ENCODE results near the gene TIMELESS. TPM values are rescaled to one million over a fixed set of nuclear protein-coding genes. Genes with fewer than 3 reads are reported as not detected.

TIMELESS gene
- total RNA-seq, 1 donor from 2014 or later = 27.9 TPM

DNA sequence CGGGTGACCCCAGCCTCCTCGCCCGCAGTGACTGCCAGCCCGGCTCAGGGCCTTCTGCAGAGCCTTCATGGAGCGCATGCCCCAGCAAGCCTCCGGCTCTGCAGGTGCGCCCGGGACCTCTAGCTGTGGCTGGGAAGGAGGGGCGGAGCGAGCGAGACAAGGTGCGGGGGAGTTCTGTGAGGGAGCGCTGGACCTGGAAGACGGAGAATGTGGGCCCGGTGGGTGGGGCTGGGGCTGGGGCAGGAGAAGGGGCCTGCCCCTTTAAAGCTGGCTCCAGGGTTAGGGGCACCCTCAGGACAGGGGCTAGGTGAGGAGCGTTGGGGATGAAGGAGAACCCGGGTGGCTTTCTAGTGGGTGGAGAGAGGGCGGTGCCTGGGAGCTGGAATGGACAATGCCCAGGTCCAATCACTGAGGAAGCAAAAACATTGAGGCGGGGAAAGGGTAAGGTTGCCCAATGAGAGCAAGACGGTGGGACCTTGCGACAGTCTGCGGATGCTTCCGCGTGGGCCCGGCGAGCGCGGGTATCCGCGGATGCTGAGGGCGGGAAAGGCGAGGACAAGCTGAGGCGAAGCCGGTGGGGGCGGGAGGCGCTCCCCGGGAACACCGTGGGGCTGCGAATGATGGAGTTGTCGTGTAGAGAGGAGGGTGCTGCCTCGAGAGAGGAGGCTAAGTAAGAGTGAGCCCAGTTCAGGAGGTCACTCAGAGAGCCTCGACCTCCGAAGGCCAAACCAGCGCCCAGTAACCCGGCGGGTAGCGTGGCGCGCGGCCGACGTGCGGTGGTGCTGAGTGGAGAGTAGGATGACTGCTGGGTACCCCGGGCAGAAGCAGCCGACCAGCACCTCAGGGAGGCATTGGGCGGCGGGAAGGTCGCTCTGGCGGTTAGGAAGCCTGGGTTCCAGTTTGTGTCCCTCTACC, 39.1 kb upstream of the TIMELESS start, which contains the start of gene GLS2:
Gene GLS2, minus strand, starts transcription at position 121 of the 915 bp plus-strand sequence. Its CDS starts 43 bp downstream, at position 78.
- H3K27ac Mint-ChIP-seq = peak within 1 kb of the TSS; percentile 1
- H3K27me3 Mint-ChIP-seq (ENCODE audit: low read depth) = peaks cover 67% of the 10 kb centered on the region
- H3K9me3 Mint-ChIP-seq = peaks cover 4% of the 10 kb centered on the region
- TF ChIP-seq, protein P1, sequence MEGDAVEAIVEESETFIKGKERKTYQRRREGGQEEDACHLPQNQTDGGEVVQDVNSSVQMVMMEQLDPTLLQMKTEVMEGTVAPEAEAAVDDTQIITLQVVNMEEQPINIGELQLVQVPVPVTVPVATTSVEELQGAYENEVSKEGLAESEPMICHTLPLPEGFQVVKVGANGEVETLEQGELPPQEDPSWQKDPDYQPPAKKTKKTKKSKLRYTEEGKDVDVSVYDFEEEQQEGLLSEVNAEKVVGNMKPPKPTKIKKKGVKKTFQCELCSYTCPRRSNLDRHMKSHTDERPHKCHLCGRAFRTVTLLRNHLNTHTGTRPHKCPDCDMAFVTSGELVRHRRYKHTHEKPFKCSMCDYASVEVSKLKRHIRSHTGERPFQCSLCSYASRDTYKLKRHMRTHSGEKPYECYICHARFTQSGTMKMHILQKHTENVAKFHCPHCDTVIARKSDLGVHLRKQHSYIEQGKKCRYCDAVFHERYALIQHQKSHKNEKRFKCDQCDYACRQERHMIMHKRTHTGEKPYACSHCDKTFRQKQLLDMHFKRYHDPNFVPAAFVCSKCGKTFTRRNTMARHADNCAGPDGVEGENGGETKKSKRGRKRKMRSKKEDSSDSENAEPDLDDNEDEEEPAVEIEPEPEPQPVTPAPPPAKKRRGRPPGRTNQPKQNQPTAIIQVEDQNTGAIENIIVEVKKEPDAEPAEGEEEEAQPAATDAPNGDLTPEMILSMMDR (IDR thresholded peaks at IDR 0.05; ENCODE audit: unreplicated experiment) = no peak
- peak within 1 kb of the TSS; percentile 68 for H3K4me3 Mint-ChIP-seq
- DNase-seq (ENCODE audit: low spot score in 2 of 2, unreplicated experiment in 2 of 2) = peak; percentile 50 to 77
- peaks cover 2% of the 10 kb centered on the region for H3K36me3 Mint-ChIP-seq
- H3K4me1 Mint-ChIP-seq = peaks cover 11% of the 10 kb centered on the region

DNA sequence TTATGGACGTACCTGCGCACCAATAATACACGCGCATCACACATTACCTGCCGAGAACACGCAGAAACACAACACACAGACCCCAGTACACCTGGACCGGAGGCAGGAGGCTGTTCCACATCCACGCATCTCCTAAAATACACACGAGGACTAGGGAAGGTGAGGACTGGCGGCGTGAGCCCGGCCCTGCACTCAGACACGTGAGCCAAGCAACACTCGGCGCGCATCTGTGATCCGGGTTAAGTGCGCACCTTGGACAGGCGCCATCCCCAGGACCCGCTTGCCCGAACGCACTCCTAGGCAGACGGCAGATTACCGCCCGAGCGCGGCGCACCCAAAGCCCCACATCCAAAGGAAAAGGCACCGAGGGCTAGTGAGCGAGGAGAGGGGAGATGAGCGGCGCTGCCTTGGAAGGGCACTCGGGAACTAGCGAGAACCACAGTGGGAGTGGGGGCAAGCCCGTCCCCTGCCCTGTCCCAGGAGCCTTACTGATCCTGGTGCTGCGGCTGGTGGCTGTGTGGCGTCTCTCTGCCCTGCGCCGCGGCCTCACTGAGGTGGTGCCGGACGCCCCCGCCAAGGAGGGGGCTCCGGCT, 38.3 kb upstream of the TIMELESS start:
- peaks cover 11% of the 10 kb centered on the region for H3K4me1 Mint-ChIP-seq
- H3K9me3 Mint-ChIP-seq = peaks cover 4% of the 10 kb centered on the region
- H3K27me3 Mint-ChIP-seq (ENCODE audit: low read depth) = peaks cover 64% of the 10 kb centered on the region
- no peak overlapping the region for H3K27ac Mint-ChIP-seq
- DNase-seq (ENCODE audit: low spot score in 2 of 2, unreplicated experiment in 2 of 2) = peak in 1 of 2 experiments; percentile 59
- H3K36me3 Mint-ChIP-seq = peaks cover 2% of the 10 kb centered on the region
- TF ChIP-seq, protein P1 (IDR thresholded peaks at IDR 0.05; ENCODE audit: unreplicated experiment) = no peak
- H3K4me3 Mint-ChIP-seq = peak overlapping the region; percentile 68

DNA sequence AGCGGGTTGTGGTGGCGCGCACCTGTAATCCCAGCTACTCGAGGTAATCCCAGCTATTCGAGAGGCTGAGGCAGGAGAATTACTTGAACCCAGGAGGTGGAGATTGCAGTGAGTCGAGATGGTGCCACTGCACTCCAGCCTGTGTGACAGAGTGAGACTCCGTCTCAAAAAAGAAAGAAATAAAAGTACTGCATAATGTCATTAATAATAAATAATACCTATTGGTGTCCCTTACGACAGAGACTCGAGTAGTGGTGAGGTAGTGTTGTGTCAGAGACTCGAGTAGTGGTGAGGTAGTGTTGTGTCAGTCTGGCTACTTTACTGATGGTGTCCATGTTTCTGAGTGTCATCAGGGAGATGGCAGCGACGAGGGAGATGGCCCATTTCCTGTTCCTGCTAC, 37.5 kb upstream of the TIMELESS start:
- peak overlapping the region; percentile 68 for H3K4me3 Mint-ChIP-seq
- peaks cover 61% of the 10 kb centered on the region for H3K27me3 Mint-ChIP-seq (ENCODE audit: low read depth)
- DNase-seq (ENCODE audit: low spot score in 2 of 2, unreplicated experiment in 2 of 2) = no peak
- peaks cover 4% of the 10 kb centered on the region for H3K9me3 Mint-ChIP-seq
- H3K4me1 Mint-ChIP-seq = peaks cover 11% of the 10 kb centered on the region
- H3K27ac Mint-ChIP-seq = no peak overlapping the region
- peaks cover 2% of the 10 kb centered on the region for H3K36me3 Mint-ChIP-seq
- TF ChIP-seq, protein P1 (IDR thresholded peaks at IDR 0.05; ENCODE audit: unreplicated experiment) = no peak

DNA sequence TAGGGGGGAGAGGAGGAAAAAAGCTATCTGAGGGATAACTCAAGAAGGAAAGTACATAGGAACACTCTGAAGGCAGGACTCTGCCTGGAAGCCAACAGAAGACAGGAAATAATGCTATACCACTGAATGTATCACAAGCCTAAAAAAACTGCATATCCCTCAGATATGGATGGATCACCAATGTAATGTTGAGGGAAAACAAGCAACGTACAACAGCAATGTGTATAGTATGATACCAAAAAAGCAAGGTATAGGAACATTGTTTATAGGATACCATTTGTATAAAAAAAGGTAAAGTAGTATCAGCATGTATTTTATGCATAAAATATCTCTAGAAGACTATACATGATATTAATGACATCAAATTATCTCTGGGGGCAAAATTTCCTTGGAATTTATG, 35.3 kb upstream of the TIMELESS start:
- H3K27ac Mint-ChIP-seq = no peak overlapping the region
- TF ChIP-seq, protein P1 (IDR thresholded peaks at IDR 0.05; ENCODE audit: unreplicated experiment) = no peak
- peaks cover 11% of the 10 kb centered on the region for H3K4me1 Mint-ChIP-seq
- H3K9me3 Mint-ChIP-seq = peaks cover 4% of the 10 kb centered on the region
- H3K36me3 Mint-ChIP-seq = peaks cover 2% of the 10 kb centered on the region
- peaks cover 40% of the 10 kb centered on the region for H3K27me3 Mint-ChIP-seq (ENCODE audit: low read depth)
- H3K4me3 Mint-ChIP-seq = no peak overlapping the region
- DNase-seq (ENCODE audit: low spot score in 2 of 2, unreplicated experiment in 2 of 2) = no peak

DNA sequence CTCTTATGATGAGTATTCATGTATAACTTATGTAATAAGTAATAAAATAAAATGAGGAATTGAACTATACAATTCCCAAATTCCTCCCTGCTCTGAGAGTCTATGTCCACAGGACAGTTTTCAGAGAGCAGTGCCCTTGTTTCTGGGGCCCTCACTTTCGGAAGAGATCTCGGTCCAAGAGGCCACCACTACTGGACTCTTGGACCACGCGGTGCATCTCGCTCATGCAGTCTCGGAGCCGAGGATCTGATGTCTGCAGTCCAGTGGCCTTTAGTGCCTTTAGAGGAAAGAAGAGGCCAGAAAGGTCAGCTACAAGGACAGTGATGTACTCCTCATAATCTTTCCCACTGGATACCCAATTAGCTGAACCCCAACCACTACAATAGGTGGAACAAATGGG, 30.4 kb upstream of the TIMELESS start:
- no peaks in the 10 kb centered on the region for H3K9me3 Mint-ChIP-seq
- no peak overlapping the region for H3K27ac Mint-ChIP-seq
- peaks cover 5% of the 10 kb centered on the region for H3K27me3 Mint-ChIP-seq (ENCODE audit: low read depth)
- TF ChIP-seq, protein P1 (IDR thresholded peaks at IDR 0.05; ENCODE audit: unreplicated experiment) = no peak
- no peak for DNase-seq (ENCODE audit: low spot score in 2 of 2, unreplicated experiment in 2 of 2)
- H3K4me3 Mint-ChIP-seq = no peak overlapping the region
- no peaks in the 10 kb centered on the region for H3K36me3 Mint-ChIP-seq
- H3K4me1 Mint-ChIP-seq = no peaks in the 10 kb centered on the region
